ENCODE results near the gene NADSYN1.
"Not testable (repeated sequence)": the region's sequence is repeated elsewhere in the genome, so short reads cannot be mapped to it uniquely, and the experiment has no call there.

NADSYN1 gene

DNA sequence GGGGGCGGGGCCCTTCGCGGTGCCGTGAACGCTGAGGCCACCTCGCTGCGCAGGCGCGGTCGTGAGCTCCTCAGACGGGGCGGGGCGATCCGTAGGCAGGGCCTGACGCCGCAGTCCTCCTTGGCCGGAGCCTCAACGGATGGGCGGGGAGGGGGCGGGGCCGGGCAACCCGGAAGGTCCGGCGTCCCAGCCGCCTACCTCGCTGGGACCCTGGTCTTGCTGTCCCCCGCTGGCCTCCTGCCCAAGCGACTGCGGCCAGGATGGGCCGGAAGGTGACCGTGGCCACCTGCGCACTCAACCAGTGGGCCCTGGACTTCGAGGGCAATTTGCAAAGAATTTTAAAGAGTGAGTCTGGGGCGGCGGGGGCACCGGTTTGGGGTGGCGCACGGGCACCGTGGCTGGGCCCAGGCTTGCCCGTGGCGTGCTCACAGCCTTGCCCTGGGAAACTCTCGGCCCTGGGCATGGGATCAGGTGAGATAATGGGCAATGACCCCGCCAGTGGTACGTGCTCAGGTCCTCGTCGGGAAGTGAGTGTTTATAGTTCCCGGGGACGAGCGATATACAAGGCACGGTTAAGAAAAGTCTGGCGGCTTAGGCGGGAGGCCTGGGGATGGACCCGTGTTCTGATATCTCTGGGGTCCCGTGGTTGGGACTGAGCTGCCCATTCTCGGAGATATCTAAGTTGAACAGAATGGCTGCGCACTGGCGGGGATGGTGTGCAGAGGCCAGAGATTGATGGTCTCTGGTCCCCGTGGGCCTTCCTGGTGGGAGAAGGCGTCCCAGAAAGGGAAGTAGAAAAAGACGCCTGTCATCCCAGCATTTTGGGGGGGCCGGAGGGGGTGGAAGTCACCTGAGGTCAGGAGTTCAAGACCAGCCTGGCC is at the start of gene NADSYN1:
NADSYN1 (plus strand) TSS at position 167 of the 881 bp plus-strand sequence; CDS start at position 261, 94 bp downstream.
- peak; percentile 87 to 88 for DNase-seq (ENCODE audit: low read depth in 2 of 2)

DNA sequence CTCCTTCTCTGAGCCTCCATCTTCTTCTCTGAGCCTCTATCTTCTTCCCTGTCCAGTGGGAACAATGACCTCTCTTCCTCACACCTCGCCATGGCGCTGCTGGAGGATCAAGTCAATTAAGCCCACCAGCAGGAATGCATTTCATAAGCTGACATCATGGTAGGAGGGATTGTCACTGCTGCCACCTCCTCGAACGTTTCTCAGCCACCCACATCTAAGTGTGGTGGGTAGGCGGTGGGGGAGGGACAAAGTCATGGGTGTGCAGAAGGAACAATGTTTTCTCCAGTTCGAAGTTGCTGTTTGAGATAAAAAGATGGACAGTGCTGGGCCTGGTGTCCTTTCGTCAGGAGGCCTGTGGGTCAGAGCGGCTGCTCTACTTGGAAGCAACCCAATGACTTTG is 48.8 kb upstream of the NADSYN1 start:
- DNase-seq (ENCODE audit: low read depth in 2 of 2): no peak

DNA sequence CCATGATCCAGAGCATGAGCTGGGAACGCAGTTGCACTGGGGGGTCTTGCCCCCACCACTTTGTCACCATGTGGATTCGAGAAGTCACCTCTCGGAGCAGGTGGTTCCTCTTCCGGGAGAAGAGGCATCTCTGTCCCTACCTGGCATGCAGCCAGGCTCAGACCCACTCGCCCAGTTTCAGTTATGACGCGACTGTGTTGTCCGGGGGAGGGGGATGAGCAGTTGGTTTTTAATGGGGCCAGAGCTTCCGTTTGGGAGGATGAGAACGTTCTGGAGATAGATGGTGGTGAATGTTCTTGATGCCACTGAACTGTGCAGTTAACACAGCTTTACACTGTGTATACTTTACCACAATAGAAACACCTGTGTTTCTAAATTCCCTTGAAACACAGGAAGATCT is 46.3 kb upstream of the NADSYN1 start:
- no peak for DNase-seq (ENCODE audit: low read depth in 2 of 2)

DNA sequence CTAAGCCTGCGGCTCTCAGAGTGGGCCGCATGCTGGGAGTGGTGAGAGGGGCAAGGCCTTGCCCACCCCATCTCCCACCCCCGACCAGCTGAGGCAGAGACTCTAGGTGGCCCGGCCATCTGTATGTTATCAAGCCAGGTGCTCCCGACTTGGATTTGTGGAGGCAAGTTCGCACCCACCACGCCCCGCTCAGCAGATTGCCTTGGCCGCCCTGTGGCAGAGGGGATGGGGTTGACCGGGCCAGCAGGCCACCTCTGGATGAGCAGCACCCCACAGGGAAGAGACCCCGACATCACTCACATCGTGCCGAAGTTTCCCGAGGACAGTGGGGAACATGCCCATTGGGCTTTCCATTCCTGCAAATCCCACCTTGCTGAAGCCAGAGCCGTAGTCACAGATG is 45.6 kb upstream of the NADSYN1 start:
- DNase-seq (ENCODE audit: low read depth in 2 of 2): no peak

DNA sequence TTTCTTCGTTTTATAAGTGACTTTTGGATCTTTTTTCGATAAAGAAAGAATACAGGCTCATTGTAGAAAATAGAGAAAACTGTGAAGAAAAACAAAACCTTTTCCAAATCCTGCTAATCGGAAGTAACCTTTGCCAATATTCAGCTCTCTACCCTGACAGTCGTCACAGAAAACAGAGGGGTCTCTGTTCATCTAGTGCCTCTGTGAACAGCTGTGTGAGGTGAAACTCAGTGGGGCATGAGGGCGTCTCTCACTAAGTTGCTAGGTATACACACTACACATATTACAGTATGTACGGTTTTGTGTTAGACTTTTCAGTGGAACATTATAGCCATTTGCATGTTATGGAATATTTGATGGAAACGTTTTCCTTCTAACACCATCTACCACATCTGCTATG is 44.2 kb upstream of the NADSYN1 start:
- DNase-seq (ENCODE audit: low read depth in 2 of 2): no peak

DNA sequence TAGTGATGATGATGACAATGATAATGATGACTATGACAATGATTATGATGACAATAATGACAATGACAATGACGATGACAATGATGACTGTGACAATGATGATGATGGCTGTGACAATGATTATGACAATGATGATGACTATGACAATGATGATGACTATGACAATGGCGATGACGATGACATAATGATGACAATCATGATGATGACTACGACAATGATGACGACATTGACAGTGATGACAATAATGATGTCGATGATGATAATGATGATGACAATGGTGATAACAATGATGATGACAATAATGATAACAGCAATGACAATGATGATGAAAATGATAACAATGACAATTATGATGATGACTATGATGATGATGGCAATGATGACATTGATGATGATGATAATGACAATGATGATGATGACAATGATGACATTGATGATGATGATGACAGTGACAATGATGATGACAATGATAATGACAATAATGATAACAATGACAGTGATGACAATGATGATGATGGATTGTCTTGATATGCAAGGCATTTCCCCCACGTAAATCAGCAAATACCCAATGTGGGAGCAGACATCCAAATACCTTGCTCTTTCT is 42.5 kb upstream of the NADSYN1 start:
- DNase-seq (ENCODE audit: low read depth in 2 of 2): no peak

DNA sequence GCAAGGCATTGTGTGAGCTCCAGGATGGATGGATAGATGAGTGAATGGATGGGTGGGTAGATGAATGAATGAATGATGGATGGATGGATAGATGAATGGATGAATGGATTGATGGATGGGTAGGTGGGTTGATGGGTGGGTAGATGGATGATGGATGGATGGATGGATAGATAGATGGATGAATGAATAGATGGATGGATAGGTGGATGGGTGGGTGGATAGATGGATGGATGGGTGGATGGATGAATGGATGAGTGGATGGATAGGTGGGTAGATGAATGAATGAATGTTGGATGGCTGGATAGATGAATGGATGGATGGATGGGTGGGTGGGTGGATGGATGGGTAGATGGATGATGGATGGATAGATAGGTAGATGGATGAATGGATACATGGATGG is 38.4 kb upstream of the NADSYN1 start:
- no peak for DNase-seq (ENCODE audit: low read depth in 2 of 2)

DNA sequence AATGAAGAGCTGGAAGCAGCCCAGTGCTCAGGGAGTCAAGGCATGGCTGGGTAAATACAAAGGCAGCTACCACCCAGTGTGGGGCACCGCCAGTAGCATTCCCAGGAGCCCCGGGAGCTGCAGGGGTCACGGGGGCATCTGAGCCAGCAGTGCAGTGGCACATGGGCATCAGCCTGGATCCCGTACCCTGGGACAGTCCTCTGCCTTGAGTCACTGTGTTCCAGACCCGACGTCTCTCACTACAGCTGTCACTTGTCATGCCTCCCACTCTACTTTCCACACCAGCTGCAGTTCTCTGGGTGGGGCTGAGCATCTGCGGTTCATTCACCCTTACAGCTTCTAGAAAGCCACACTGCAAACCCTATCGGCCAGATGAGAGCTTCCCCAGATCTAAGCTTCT is 34.4 kb upstream of the NADSYN1 start:
- no peak for DNase-seq (ENCODE audit: low read depth in 2 of 2)

DNA sequence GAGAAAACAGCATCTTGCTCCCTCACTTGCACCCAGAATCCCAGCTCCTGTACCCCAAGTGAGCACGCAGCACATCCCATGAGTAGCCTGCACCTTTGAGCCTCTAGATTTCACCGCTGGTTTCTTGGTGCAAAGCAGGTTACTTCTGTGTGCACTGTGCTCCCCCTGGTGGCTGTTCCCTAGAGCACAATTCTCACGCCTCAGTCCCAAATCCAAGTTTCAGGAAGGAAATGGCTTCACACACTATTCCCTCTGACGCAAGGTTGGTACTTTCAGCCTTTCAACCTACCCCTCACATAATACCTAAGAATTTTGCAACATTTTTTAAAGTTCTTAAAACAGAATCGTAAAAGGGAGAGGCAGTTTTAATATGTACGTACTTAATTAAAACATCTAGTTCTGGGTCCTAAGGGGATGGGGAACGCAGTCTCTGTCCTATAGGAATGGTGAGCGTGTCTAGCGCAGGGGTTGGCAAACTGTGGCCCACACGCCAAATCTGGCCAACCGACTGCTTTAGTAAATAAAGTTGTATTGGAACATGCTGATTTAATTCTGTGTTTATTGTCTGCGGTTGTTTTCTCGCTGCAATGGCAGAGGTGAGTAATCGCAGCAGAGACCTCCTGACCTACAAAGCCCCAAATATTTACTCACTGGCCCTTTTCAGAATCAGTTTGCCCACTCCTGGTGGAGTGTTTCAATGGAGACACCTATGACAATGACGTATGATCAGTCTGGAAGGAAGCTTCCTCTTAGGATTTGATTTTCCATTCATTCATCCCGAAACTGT is 32.4 kb upstream of the NADSYN1 start:
- no peak for DNase-seq (ENCODE audit: low read depth in 2 of 2)

DNA sequence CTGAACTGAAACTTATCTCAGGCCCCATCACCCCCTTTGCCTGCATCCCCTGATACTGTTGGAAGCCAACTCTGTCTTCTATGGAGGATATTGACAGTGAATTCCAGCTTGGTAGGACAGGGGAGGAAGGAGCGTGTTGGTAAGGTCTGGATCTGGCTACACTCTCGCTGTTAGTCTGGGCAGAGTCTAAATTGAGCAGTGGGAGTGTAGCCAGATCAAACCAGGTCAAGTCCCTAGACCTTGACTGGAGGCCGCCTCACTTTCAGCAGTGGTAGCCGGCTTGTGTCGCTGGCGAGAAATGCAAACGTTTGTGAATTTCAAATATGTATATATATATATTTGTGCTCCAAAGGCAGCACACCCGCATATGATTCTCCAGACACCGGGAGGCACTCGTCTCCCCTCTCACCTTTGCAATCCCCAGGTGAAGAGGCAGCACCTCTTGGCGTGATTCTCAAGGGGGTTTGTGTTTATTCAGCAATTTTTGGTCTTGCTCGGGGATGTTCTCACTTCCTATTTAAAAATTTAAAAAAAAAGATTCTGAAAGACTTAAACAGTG is 31.5 kb upstream of the NADSYN1 start:
- DNase-seq (ENCODE audit: low read depth in 2 of 2): no peak

DNA sequence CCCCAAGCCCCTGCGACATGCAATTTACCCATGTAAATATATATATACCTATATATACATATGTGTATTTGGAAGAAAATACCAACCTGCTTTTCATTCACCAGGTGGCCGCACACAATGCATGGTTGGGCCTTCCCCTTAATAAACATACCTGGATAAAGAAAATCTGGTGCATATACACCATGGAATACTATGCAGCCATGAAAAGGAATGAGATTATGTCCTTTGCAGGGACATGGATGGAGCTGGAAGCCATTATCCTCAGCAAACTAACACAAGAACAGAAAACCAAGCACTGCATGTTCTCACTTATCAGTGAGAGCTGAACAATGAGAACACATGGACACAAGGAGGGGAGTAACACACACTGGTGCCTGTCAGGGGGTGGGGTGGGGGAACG is 30.7 kb upstream of the NADSYN1 start:
- not testable (repeated sequence) for DNase-seq (ENCODE audit: low read depth in 2 of 2)

DNA sequence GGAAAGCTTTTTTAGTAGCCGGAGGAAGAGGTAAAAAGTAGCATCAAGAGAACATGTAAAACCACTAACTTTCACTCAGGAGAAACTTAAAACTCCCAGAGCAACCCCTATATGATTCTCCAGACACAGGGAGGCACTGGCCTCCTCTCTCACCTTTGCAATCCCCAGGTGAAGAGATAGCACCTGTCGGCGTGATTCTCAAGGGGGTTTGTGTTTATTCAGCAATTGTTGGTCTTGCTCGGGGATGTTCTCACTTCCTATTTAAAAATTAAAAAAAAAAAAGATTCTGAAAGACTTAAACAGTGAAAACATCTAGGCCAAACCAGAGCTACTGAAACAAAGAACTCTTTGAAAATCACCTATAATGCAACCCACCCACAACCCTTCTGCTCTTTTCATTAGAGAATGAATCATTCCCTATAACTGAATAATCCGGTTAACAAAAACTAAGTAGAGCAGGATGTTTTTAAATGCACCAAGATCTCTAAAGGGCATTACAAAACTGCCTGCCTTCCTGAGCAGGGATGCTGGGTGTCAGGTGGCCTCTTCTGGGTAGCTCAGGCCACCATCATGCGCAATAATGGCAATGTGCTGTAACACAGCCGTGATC is 29.7 kb upstream of the NADSYN1 start:
- DNase-seq (ENCODE audit: low read depth in 2 of 2): no peak

DNA sequence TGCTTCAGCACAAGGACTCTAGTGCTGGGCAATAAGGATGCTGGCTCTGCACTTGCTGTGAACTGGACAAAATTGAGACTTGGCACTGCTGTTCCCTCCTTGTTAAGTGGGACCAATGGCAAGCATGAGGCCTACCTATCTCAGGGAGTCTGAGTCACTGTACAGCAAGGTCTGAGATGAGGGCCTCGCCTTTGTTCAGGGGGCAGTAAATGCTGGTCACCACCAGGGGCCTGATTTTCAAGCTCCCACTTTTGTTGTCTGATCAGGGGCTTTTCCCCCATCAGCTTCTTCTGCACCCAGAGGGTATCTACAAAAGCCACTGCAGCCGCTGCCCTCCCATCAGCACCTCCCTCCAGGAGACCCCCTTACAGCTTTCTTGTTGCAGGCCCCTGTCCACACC is 27.6 kb upstream of the NADSYN1 start:
- no peak for DNase-seq (ENCODE audit: low read depth in 2 of 2)

DNA sequence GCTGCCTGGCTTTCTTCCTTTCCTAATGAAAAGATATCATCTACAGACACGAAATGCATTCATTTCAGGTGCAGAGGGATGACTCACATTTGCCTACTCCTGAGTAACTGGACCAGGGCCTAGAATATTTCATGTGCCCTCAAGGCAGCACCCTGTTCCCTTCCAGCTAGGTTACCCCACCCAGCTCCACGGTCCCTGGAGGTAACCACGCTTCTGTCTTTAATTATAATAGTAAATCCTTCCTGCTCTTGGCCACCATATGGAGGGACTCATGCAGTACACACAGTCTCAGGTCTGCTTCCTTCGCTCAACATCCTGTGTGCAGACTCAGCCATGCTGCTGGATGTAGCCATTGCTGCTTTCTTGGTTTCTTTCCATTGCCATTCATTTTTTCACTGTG is 27.1 kb upstream of the NADSYN1 start:
- DNase-seq (ENCODE audit: low read depth in 2 of 2): no peak

DNA sequence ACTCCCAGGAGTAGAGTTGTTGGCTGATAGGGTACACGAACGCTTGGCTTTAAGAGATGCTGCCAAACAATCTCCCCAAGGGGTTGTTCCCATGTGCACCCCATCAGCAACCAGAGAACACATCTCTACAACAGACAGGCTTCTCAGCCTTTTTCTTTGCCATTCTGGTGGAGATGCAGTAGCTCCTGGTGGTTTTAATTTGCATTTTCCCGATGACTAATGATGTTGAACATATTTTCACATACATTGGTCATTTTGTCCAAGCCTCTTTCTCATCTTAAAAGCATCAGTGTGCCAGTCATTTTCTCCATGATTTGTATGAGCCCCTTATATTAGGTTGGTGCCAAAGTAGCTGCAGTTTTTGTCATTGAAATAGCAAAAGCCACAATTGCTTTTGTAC is 26.6 kb upstream of the NADSYN1 start:
- DNase-seq (ENCODE audit: low read depth in 2 of 2): no peak

DNA sequence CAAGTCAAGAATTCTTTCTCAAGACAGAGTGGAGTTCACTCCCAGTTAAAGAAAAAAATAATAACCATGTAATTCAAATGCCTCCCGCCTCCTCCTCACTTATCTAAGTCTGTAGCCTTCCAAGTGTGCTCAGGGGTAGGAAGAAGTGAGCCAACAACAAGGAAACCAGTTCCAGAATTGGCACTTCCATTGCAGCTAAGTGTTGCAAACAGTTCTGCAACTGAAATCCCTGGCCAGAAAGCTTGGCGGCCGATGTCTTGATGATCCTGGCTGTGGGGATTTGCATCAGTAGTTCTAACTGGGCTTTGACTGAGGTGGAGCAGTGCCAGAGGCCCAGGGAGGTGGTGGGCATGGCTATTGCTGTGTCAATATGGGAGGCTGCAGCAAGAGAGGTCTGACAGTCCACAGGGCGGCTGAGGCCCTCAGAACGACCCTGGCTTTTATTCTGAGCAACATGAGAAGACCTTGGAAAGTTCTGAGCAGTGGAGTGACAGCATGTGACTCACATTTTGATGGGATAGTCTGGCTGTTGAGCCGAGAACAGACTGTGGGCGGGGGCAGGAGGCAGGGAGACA is 24.1 kb upstream of the NADSYN1 start:
- DNase-seq (ENCODE audit: low read depth in 2 of 2): no peak

DNA sequence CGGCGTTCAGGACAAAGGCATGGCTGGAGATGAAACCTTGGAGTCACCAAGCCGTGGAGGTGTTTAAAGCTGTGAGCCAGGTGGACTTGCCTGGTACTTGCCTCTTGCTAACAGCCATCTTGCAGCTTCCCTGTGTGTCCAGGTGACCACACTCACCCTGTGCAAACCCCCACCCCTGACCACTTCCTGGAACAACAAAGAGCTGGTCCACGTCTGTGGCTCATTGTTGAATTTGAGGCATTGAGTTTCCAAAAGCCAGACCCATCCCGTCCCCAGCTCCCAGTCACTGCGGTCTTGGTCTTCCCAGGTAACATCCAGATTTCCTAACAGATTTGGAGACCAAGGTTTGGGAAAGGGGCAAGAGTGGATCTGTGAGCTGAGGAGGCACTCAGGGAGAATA is 23.3 kb upstream of the NADSYN1 start:
- no peak for DNase-seq (ENCODE audit: low read depth in 2 of 2)

DNA sequence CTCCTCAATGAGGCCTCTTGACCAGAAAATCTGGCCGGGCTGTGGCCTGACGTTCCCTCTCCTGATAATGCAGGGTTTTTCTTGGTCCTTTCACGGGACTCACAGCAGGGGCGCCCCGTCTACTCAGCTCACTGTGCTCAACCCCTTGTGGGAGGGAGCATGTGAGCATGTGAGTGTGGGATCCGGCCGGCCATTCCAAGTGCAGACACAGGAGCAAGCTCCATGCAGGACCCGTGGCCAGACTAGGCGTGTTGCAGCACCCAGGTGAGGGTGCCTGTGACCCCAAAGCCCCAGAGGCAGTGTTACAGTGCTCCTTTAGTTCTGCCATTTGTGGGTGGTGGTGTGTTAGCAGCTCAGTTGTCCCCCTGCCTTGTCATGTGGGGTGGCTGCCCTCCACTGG is 22.8 kb upstream of the NADSYN1 start:
- no peak for DNase-seq (ENCODE audit: low read depth in 2 of 2)

DNA sequence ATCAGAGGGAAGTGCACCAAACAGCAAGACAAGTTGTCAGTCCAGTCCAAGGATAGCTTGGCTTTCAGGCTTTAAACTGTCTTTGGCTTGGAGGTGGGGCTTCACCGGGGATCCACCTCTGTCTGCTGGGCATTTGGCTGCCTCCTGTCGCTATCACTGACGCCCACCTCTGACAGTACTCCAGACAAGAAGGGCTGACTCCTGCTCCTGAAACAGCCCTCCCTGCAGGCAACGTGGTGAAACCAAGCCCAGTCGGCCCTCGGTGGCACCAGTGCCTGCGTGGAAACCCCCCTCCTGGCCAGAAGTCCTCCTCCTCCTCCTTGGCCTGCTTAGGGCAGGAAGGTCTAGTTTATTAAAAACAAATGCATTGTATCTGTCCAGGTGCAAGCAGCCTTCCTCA is 21.7 kb upstream of the NADSYN1 start:
- DNase-seq (ENCODE audit: low read depth in 2 of 2): no peak

DNA sequence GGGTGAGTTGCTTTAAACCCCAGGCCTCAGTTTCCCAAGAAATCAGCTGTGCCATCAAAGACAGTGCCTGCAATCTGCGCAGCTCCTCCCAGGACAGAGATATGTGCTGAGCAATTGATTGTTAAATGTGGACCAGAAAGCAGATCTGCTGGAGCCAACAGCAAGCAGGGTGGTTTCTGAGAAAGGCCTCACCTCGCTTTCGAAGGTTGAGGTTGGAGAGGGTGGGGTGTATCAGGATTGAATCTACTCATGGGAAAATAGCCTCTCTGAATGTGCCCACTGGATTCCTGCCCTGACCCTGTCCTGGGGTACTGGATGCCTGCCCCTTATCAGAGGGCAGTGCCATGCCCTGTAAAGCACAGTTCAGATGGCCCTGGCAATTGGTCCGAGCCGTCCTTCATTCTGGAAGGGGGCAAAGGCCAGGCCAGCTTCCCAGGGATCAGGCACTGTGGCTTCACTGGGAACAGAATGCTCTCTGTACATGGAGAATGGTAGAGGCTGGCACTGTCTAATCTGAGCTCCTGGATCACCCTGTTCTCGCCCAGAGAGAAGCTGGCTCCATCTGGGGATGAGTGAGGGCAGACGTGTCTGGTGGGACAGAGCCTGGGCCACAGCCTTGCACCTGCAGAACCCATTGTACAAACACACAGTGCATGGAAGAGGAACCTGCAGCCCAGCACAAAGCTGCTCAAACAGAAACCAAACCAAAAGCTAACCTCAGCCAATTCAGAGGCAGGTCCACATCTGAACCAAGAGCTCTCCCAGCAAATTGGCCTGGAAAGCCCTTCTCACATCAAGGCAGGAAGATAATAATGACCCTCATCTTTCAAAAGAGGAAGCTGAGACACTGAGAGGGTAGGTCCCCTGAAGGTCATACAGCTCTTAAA is 20.0 kb upstream of the NADSYN1 start:
- DNase-seq (ENCODE audit: low read depth in 2 of 2): no peak
